GM12878 (cell line): ENCODE measurements around the gene ATP5PO. TPM values are rescaled to one million over a fixed set of nuclear protein-coding genes. Genes with fewer than 3 reads are reported as not detected.

Experiments used
- ATAC-seq: fragments of 200-7000 bp; cut with Tn5 transposase; 3 replicates; pipeline ENCODE4 v1.9.1; 2020; ENCODE audit warnings: mild to moderate bottlenecking, moderate library complexity
- BruUV-seq: library from RNA; stranded (reverse); fragments of 400-500 nt; replicated peaks from 2 replicates; lab custom pipeline; 2021; lab: Mats Ljungman, UMichigan
- CTCF ChIA-PET: fragments of 300-600 bp; sonication (Branson Sonifier 250); formaldehyde crosslinking; extraction: SDS; loops from one replicate; lab custom pipeline; 2021; ENCODE audit warnings: inconsistent platforms; lab: Yijun Ruan, JAX
- POLR2A ChIA-PET: fragments of 350-600 bp; formaldehyde crosslinking; extraction: SDS; loops from one replicate; lab custom pipeline; 2021; ENCODE audit warnings: inconsistent platforms; lab: Charles Lee
- RAD21 ChIA-PET: fragments of 300-600 bp; sonication (Branson Sonifier 250); formaldehyde crosslinking; loops from one replicate; lab custom pipeline; 2023; ENCODE audit warnings: antibody characterized with exemption; ENCODE audit not compliant: unreplicated experiment; lab: Charles Lee
- SMC1A ChIA-PET: fragments of 300-600 bp; sonication (Branson Sonifier 250); formaldehyde crosslinking; loops from one replicate; lab custom pipeline; 2023; ENCODE audit not compliant: unreplicated experiment, uncharacterized antibody; lab: Charles Lee
- DNase-seq: peaks from one replicate; pipeline ENCODE4 v3.0.0-alpha.2; 2011; ENCODE audit warnings: low read depth, low spot score
- FAIRE-seq: peaks from 3 replicates; lab custom pipeline; 2011; peaks lifted over from hg19 to GRCh38; lab: Jason Lieb, UNC
- H2AFZ ChIP-seq: 2 replicates; pipeline ENCODE4 v1.6.0; 2011; ENCODE audit warnings: low read depth, low read length, control low read depth; ENCODE audit not compliant: control insufficient read depth
- H3K27ac ChIP-seq: 2 replicates; pipeline ENCODE4 v1.5.1; 2011; ENCODE audit warnings: control low read depth; ENCODE audit not compliant: control insufficient read depth, insufficient read depth
- H3K27me3 ChIP-seq, 2 experiments: replicated peaks in 1 of 2; 2 replicates each; pipeline versions ENCODE4 v1.6.0 to v1.6.1; 2011; ENCODE audit warnings: low read length in 1 of 2; ENCODE audit not compliant: control insufficient read depth in 2 of 2, insufficient read depth in 2 of 2
- H3K36me3 ChIP-seq, 2 experiments: 2 replicates each; pipeline ENCODE4 v1.5.1; 2011; ENCODE audit warnings: low read length in 1 of 2; ENCODE audit not compliant: control insufficient read depth in 2 of 2, insufficient read depth in 2 of 2
- H3K4me1 ChIP-seq: 2 replicates; pipeline ENCODE4 v1.6.1; 2011; ENCODE audit warnings: mild to moderate bottlenecking, low read length, moderate library complexity, mixed read lengths; ENCODE audit not compliant: control insufficient read depth, insufficient read depth
- H3K4me2 ChIP-seq: 2 replicates; pipeline ENCODE4 v1.6.0; 2011; ENCODE audit warnings: control low read depth; ENCODE audit not compliant: control insufficient read depth, insufficient read depth
- H3K4me3 ChIP-seq: fragments of 200-600 bp; sonication (generic); 2 replicates; pipeline ENCODE4 v1.5.1; 2016
- H3K79me2 ChIP-seq: 2 replicates; pipeline ENCODE4 v1.6.0; 2011; ENCODE audit warnings: low read length; ENCODE audit not compliant: control insufficient read depth, insufficient read depth
- H3K9ac ChIP-seq: 2 replicates; pipeline ENCODE4 v1.8.0; 2011; ENCODE audit warnings: low read length, control low read depth, mixed read lengths; ENCODE audit not compliant: control insufficient read depth, insufficient read depth
- H3K9me3 ChIP-seq: replicated peaks from 3 replicates; pipeline ENCODE4 v1.5.1; 2011; ENCODE audit warnings: mild to moderate bottlenecking, low read length; ENCODE audit not compliant: control insufficient read depth, insufficient read depth
- H4K20me1 ChIP-seq: 2 replicates; pipeline ENCODE4 v1.6.0; 2011; ENCODE audit not compliant: control insufficient read depth, insufficient read depth
- CBX5 ChIP-seq: sonication (generic); IDR thresholded peaks from 2 replicates; pipeline ENCODE4 v1.6.1; 2016; ENCODE audit warnings: low read depth, moderate library complexity, mild to moderate bottlenecking, inconsistent platforms
- CHD2 ChIP-seq: IDR thresholded peaks from 2 replicates; pipeline ENCODE4 v1.6.1; 2011; ENCODE audit warnings: low read depth, low read length, improper control_type of control experiment, borderline replicate concordance
- GABPA ChIP-seq: IDR thresholded peaks from 2 replicates; pipeline ENCODE4 v1.6.1; 2014; ENCODE audit warnings: antibody characterized with exemption, low read depth, mild to moderate bottlenecking, inconsistent platforms
- JUNB ChIP-seq: IDR thresholded peaks from 2 replicates; pipeline ENCODE4 v1.6.1; 2016; ENCODE audit warnings: antibody characterized with exemption, mild to moderate bottlenecking
- MAX ChIP-seq: IDR thresholded peaks from 2 replicates; pipeline ENCODE4 v1.6.1; 2012; ENCODE audit warnings: low read depth, low read length, improper control_type of control experiment
- PAX5 ChIP-seq: IDR thresholded peaks from 2 replicates; pipeline ENCODE4 v1.6.1; 2011; ENCODE audit warnings: low read depth, low read length, borderline replicate concordance
- ZBTB4 ChIP-seq: fragments of 450-650 bp; formaldehyde crosslinking; IDR thresholded peaks from 2 replicates; pipeline ENCODE4 v1.4.0; 2022; ENCODE audit warnings: mild to moderate bottlenecking, moderate library complexity
- ZNF207 ChIP-seq: fragments of 450-650 bp; IDR thresholded peaks from 2 replicates; pipeline ENCODE4 v1.6.1; 2014; ENCODE audit warnings: antibody characterized with exemption, mild to moderate bottlenecking, borderline replicate concordance
- WGBS: methylation state at CpG from one replicate; pipeline ENCODE4 v1.1.6; 2016; ENCODE audit warnings: low lambda C conversion rate; ENCODE audit not compliant: insufficient replicate concordance, insufficient coverage; ENCODE audit errors: missing lambda C conversion rate; 5-methylcytosine and 5-hydroxymethylcytosine counted together
- in situ Hi-C: fragments of 300-500 bp; cut with MboI; formaldehyde crosslinking; loops from 9 replicates; pipeline ENCODE4 v1.14.3; 2018; ENCODE audit warnings: mixed read lengths
- intact Hi-C: fragments of 100-400 bp; cut with micrococcal nuclease; formaldehyde crosslinking; loops from one replicate; pipeline ENCODE4 v1.14.2; 2022; ENCODE audit not compliant: unreplicated experiment
- polyA plus RNA-seq, 11 experiments: library from polyadenylated mRNA; depleted of rRNA in 4 of 11; unstranded in 6 of 11; stranded (reverse) in 5 of 11; fragments of >200 nt; fragmentation: Nextera tagmentation in 4 of 11; fragmentation: Illumina TruSeq in 1 of 11; extraction: Ambion mirVana in 4 of 11; extraction: Trizol in 1 of 11; gene quantifications; 1 replicate in 1 of 11; 2 replicates in 10 of 11; pipeline versions ENCODE4 v1.2.1 to v1.2.3, GENCODE V29; 2011 to 2016; ENCODE audit warnings: inconsistent platforms in 2 of 11, missing spikeins in 2 of 11, low read depth in 1 of 11
- total RNA-seq, 4 experiments: library from RNA; depleted of rRNA in 3 of 4; stranded (reverse); fragments of >200 nt in 3 of 4; fragmentation: Illumina TruSeq in 1 of 4; extraction: Trizol in 1 of 4; gene quantifications; 2 replicates each; pipeline versions ENCODE4 v1.2.1 to v1.2.3, GENCODE V29; 2013 to 2021
- TF ChIP-seq, protein P1 (sequence below): fragments of 450-650 bp; IDR thresholded peaks from 2 replicates; pipeline ENCODE4 v1.6.1; 2018; ENCODE audit warnings: borderline replicate concordance, mild to moderate bottlenecking; ENCODE audit not compliant: partially characterized antibody
- TF ChIP-seq, protein P2 (sequence below): fragments of 450-650 bp; IDR thresholded peaks from 2 replicates; pipeline ENCODE4 v1.6.1; 2018; ENCODE audit warnings: mild to moderate bottlenecking, low read depth, moderate library complexity; ENCODE audit not compliant: partially characterized antibody

Gene ATP5PO
- total and polyA plus RNA-seq, 10 of the 15 experiments (the other 5 are each of a cell fraction or from before 2014, with no cell fraction given): 251 to 1,656 (median 470) TPM

- no peak for FAIRE-seq
- no peaks in the 10 kb centered on the region for H3K27me3 ChIP-seq
- ChIA-PET RAD21 (no interaction called here), CTCF (no interaction called here), POLR2A (no interaction called here), SMC1A (no interaction called here)
- ATAC-seq: no peak
- no peak overlapping the region for H3K4me2 ChIP-seq
- TF ChIP-seq PAX5 (no peak), ZBTB4 (CRISPR knock-in tag) (no peak), JUNB (no peak), CHD2 (no peak), MAX (no peak), GABPA (no peak), ZNF207 (no peak), CBX5 (no peak)
- TF ChIP-seq, protein P1, sequence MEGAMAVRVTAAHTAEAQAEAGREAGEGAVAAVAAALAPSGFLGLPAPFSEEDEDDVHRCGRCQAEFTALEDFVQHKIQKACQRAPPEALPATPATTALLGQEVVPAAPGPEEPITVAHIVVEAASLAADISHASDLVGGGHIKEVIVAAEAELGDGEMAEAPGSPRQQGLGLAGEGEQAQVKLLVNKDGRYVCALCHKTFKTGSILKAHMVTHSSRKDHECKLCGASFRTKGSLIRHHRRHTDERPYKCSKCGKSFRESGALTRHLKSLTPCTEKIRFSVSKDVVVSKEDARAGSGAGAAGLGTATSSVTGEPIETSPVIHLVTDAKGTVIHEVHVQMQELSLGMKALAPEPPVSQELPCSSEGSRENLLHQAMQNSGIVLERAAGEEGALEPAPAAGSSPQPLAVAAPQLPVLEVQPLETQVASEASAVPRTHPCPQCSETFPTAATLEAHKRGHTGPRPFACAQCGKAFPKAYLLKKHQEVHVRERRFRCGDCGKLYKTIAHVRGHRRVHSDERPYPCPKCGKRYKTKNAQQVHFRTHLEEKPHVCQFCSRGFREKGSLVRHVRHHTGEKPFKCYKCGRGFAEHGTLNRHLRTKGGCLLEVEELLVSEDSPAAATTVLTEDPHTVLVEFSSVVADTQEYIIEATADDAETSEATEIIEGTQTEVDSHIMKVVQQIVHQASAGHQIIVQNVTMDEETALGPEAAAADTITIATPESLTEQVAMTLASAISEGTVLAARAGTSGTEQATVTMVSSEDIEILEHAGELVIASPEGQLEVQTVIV: no peak
- TF ChIP-seq, protein P2, sequence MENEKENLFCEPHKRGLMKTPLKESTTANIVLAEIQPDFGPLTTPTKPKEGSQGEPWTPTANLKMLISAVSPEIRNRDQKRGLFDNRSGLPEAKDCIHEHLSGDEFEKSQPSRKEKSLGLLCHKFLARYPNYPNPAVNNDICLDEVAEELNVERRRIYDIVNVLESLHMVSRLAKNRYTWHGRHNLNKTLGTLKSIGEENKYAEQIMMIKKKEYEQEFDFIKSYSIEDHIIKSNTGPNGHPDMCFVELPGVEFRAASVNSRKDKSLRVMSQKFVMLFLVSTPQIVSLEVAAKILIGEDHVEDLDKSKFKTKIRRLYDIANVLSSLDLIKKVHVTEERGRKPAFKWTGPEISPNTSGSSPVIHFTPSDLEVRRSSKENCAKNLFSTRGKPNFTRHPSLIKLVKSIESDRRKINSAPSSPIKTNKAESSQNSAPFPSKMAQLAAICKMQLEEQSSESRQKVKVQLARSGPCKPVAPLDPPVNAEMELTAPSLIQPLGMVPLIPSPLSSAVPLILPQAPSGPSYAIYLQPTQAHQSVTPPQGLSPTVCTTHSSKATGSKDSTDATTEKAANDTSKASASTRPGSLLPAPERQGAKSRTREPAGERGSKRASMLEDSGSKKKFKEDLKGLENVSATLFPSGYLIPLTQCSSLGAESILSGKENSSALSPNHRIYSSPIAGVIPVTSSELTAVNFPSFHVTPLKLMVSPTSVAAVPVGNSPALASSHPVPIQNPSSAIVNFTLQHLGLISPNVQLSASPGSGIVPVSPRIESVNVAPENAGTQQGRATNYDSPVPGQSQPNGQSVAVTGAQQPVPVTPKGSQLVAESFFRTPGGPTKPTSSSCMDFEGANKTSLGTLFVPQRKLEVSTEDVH: no peak
- 47% methylated on average over 16 of the region's 18 CpGs for WGBS
- H3K4me3 ChIP-seq: no peak overlapping the region
- in situ Hi-C loops: no loop called here
- H3K79me2 ChIP-seq: no peaks in the 10 kb centered on the region
- BruUV-seq: no TSS peak
- DNase-seq: no peak
- H3K27ac ChIP-seq: no peak overlapping the region
- no peak overlapping the region for H3K9ac ChIP-seq
- H4K20me1 ChIP-seq: no peaks in the 10 kb centered on the region
- intact Hi-C loops: no loop called here
- H3K36me3 ChIP-seq: no peaks in the 10 kb centered on the region
- H3K4me1 ChIP-seq: no peaks in the 10 kb centered on the region
- H2AFZ ChIP-seq: no peak overlapping the region
- no peaks in the 10 kb centered on the region for H3K9me3 ChIP-seq
These were observed 56.1 kb downstream of the ATP5PO start for GRCh38 chr21:33859373-33860102.
